ENCODE data around the gene PAX8. TPM values are rescaled to one million over a fixed set of nuclear protein-coding genes. Genes with fewer than 3 reads are reported as not detected.

Gene PAX8
- total RNA-seq, 1 donor from 2014 or later: 0.71 TPM

GRCh38 chr2:113283704-113284284, 5.1 kb upstream of the PAX8 start:
- DNase-seq (no peak), ATAC-seq (ENCODE audit: low read depth) (no peak)
- Mint-ChIP-seq H3K9me3 (no peaks in the 10 kb centered on the region), H3K27me3 (peaks cover 34% of the 10 kb centered on the region), H3K4me1 (no peaks in the 10 kb centered on the region), H3K27ac (no peak overlapping the region), H3K4me3 (no peak overlapping the region), H3K36me3 (ENCODE audit: low read depth) (no peaks in the 10 kb centered on the region)
- POLR2A ChIA-PET: no interaction called here
- CTCF ChIA-PET: interaction anchor here (1.0 kb wide), 1 partner anchor 107 kb away, joined by 3 read pairs; no protein-coding TSS in a partner anchor
- no peak for TF ChIP-seq CTCF (IDR thresholded peaks at IDR 0.05)
- intact Hi-C loops (cut with micrococcal nuclease): no loop called here

- H3K4me3 Mint-ChIP-seq: no peak overlapping the region
- intact Hi-C loops (cut with micrococcal nuclease): no loop called here
- POLR2A ChIA-PET: no interaction called here
- DNase-seq (no peak), ATAC-seq (ENCODE audit: low read depth) (no peak)
- H3K4me1 Mint-ChIP-seq: no peaks in the 10 kb centered on the region
- H3K27ac Mint-ChIP-seq: no peak overlapping the region
- H3K27me3 Mint-ChIP-seq: peaks cover 30% of the 10 kb centered on the region
- TF ChIP-seq CTCF (IDR thresholded peaks at IDR 0.05): no peak
- no peaks in the 10 kb centered on the region for H3K9me3 Mint-ChIP-seq
- CTCF ChIA-PET: interaction anchor here (0.8 to 1.0 kb wide), 2 partner anchors 10 to 108 kb away, joined by 3 read pairs; no protein-coding TSS in a partner anchor
- H3K36me3 Mint-ChIP-seq (ENCODE audit: low read depth): no peaks in the 10 kb centered on the region
Measured at GRCh38 chr2:113282747-113283533, 4.2 kb upstream of the PAX8 start.

- ATAC-seq (ENCODE audit: low read depth) (no peak), DNase-seq (no peak)
- H3K4me3 Mint-ChIP-seq: no peak overlapping the region
- H3K4me1 Mint-ChIP-seq: no peaks in the 10 kb centered on the region
- ChIA-PET POLR2A (no interaction called here), CTCF (interaction anchor here (0.8 kb wide), 1 partner anchor 10 kb away, joined by 3 read pairs; no protein-coding TSS in a partner anchor)
- no peaks in the 10 kb centered on the region for H3K36me3 Mint-ChIP-seq (ENCODE audit: low read depth)
- H3K27me3 Mint-ChIP-seq: peaks cover 26% of the 10 kb centered on the region
- no peaks in the 10 kb centered on the region for H3K9me3 Mint-ChIP-seq
- H3K27ac Mint-ChIP-seq: no peak overlapping the region
- intact Hi-C loops (cut with micrococcal nuclease): no loop called here
- no peak for TF ChIP-seq CTCF (IDR thresholded peaks at IDR 0.05)
Measured at GRCh38 chr2:113281910-113282746, 3.4 kb upstream of the PAX8 start.

- POLR2A ChIA-PET: no interaction called here
Measured at GRCh38 chr2:113278073-113278741, 514 bp downstream of the PAX8 start.

More at GRCh38 chr2:113278073-113278741, 514 bp downstream of the PAX8 start:
- Mint-ChIP-seq H3K4me3 (no peak overlapping the region), H3K27ac (no peak overlapping the region), H3K27me3 (peaks cover 47% of the 10 kb centered on the region), H3K36me3 (ENCODE audit: low read depth) (no peaks in the 10 kb centered on the region), H3K4me1 (peaks cover 4% of the 10 kb centered on the region), H3K9me3 (no peaks in the 10 kb centered on the region)
- intact Hi-C loops (cut with micrococcal nuclease): no loop called here
- CTCF ChIA-PET: no interaction called here
- no peak for ATAC-seq (ENCODE audit: low read depth)
- no peak for DNase-seq
- no peak for TF ChIP-seq CTCF (IDR thresholded peaks at IDR 0.05)

Measured in activated B cell treated with CpG ODN at 0.5 μM for 24 hours (primary cell).